AG09319 (cell line): ENCODE results near the gene FGD3.

Source experiments
- DNase-seq: peaks from one replicate; pipeline ENCODE4 v3.0.0-alpha.2; 2010; ENCODE audit warnings: low read depth; ENCODE audit errors: extremely low read depth
- CTCF ChIP-seq: IDR thresholded peaks from 2 replicates; pipeline ENCODE4 v1.5.1; 2011; ENCODE audit warnings: low read depth, mild to moderate bottlenecking, inconsistent platforms, low read length, moderate library complexity

The FGD3 gene

DNA sequence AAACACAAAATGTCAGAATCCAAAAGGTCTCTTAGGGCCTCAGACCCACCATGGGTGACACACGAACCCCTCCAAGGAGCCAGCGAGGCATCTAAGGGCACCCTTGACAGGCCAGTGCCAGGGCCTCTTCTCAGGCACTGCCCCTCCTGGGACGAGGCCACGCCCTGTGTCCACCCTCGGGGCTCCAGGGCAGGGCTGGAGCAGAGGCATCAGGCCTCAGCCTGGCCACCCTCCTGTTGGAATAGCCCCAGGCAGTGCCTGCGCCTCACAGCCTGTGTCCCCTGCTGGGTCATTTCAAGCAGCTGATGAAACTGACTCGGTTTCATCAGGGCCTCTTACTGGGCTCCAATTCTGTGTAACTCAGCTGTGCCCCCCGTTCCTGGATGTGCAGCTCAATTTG is 78.4 kb downstream of the FGD3 start:
- TF ChIP-seq CTCF, result no peak
- DNase-seq, result no peak

DNA sequence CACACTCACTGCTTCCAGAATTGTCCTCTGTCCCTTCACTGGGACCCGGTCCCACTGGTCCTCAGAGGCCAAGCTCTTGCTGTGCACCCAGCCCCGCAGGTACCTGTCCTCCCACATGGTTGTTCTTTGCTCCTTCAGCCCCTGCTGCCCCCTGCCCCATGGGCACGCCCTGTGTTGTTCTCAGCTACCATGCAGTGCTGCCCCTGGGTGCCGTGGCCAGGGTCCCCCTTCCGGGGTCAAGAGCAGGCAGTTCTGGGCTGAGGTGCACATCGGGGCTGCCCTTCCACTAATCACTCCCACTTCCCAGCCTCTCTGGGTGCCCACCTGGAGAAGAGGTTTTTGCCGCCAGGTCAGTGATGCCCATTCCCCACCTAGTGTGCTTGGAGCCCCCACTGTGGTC is 79.3 kb downstream of the FGD3 start:
- no peak for TF ChIP-seq CTCF

GRCh38 chr9:93027750-93028149 is 80.4 kb downstream of the FGD3 start:
- no peak for TF ChIP-seq CTCF
- no peak for DNase-seq

More for the DNA sequence above, 79.3 kb downstream of the FGD3 start:
- DNase-seq, result no peak

GRCh38 chr9:93028448-93029006 is 81.2 kb downstream of the FGD3 start:
- no peak for DNase-seq
- no peak for TF ChIP-seq CTCF

GRCh38 chr9:93030642-93031628 is 83.6 kb downstream of the FGD3 start:
- TF ChIP-seq CTCF, result no peak
- DNase-seq, result no peak

DNA sequence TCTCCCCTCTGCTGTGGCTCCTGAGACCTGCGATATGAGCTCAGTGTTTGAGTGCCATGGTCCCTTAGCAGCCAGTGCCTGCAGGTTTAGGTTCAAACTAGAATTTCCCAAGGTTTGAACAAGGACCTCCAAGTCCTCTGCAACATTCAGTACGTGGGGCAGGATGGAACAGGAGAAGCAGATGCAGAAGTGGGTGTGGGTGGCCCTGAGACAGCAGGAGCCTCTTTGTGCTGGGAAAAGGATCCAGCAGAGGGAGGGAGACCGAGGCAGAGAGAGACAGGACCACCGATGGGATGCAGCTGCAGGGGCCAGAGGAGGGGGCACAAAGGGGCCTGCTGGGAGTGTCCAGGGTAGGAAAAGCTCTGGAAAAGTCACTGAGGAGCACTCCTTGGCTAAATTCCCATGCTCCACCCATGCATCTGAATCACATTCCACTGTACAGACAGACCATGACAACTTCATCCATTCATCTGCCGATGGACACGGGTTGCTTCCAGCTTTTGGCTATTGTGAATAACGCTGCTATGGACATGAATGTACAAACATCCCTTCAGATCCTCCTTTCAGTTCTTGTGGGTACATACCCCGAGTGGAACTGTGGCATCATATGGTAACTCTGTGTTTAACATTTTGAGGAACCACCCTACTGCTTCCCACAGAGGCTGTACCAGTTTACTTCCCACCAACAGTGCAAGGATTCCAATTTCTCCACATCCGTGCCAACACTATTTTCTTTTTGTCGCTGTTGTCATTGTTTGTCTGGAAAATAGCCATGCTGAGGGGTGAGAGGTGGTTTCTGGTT is 84.5 kb downstream of the FGD3 start:
- no peak for TF ChIP-seq CTCF
- peak; percentile 22 for DNase-seq
